ENCODE results near the gene KANSL1. TPM values are rescaled to one million over a fixed set of nuclear protein-coding genes. Genes with fewer than 3 reads are reported as not detected.

Gene KANSL1
- total RNA-seq, 2 donors from 2014 or later, result 60.0 to 72.3 TPM

- H3K4me1 ChIP-seq, result peaks cover 11% of the 10 kb centered on the region
- DNase-seq, result no peak
- H3K9me3 ChIP-seq, result no peaks in the 10 kb centered on the region
- no peak overlapping the region for H3K4me3 ChIP-seq
- no peak overlapping the region for H3K9ac ChIP-seq (ENCODE audit: low read depth in 2 of 2, low read length in 2 of 2)
- H3K27me3 ChIP-seq, result no peaks in the 10 kb centered on the region
- H3K36me3 ChIP-seq, result no peaks in the 10 kb centered on the region
- H3K27ac ChIP-seq, result no peak overlapping the region
- intact Hi-C loops (cut with DNase I), result no loop called here
- TF ChIP-seq, protein P1, sequence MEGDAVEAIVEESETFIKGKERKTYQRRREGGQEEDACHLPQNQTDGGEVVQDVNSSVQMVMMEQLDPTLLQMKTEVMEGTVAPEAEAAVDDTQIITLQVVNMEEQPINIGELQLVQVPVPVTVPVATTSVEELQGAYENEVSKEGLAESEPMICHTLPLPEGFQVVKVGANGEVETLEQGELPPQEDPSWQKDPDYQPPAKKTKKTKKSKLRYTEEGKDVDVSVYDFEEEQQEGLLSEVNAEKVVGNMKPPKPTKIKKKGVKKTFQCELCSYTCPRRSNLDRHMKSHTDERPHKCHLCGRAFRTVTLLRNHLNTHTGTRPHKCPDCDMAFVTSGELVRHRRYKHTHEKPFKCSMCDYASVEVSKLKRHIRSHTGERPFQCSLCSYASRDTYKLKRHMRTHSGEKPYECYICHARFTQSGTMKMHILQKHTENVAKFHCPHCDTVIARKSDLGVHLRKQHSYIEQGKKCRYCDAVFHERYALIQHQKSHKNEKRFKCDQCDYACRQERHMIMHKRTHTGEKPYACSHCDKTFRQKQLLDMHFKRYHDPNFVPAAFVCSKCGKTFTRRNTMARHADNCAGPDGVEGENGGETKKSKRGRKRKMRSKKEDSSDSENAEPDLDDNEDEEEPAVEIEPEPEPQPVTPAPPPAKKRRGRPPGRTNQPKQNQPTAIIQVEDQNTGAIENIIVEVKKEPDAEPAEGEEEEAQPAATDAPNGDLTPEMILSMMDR (IDR thresholded peaks at IDR 0.05), result no peak
These were observed 41.5 kb downstream of the KANSL1 start for GRCh38 chr17:46151762-46152161.

GRCh38 chr17:46150216-46150963 is 42.8 kb downstream of the KANSL1 start:
- H3K27me3 ChIP-seq, result no peaks in the 10 kb centered on the region
- no peaks in the 10 kb centered on the region for H3K9me3 ChIP-seq
- H3K4me1 ChIP-seq, result peaks cover 5% of the 10 kb centered on the region
- H3K27ac ChIP-seq, result no peak overlapping the region
- TF ChIP-seq, protein P1 (IDR thresholded peaks at IDR 0.05), result no peak
- intact Hi-C loops (cut with DNase I), result no loop called here
- no peaks in the 10 kb centered on the region for H3K36me3 ChIP-seq
- no peak for DNase-seq
- H3K9ac ChIP-seq (ENCODE audit: low read depth in 2 of 2, low read length in 2 of 2), result no peak overlapping the region
- no peak overlapping the region for H3K4me3 ChIP-seq

DNA sequence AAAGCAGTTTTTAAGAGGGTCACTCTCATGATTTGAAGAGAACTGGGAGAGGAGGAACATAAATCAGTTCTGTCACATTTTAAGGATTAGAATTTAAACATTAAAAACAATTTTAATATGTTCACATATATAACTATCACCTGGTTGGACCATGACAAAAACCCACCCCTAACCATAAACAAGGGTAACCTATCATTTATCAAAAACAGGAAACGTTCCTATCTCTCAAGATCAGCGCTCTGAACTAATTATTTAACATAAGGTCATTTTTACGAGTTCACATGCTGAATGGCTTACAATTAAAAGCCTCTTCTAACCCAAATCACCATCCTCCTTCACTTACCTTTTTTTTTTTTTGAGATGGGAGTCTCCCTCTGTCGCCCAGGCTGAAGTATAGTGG is 45.0 kb downstream of the KANSL1 start:
- no peak overlapping the region for H3K27ac ChIP-seq
- TF ChIP-seq, protein P1 (IDR thresholded peaks at IDR 0.05), result no peak
- H3K27me3 ChIP-seq, result no peaks in the 10 kb centered on the region
- H3K4me1 ChIP-seq, result peaks cover 5% of the 10 kb centered on the region
- no peak overlapping the region for H3K4me3 ChIP-seq
- DNase-seq, result no peak
- H3K36me3 ChIP-seq, result no peaks in the 10 kb centered on the region
- intact Hi-C loops (cut with DNase I), result no loop called here
- no peaks in the 10 kb centered on the region for H3K9me3 ChIP-seq
- no peak overlapping the region for H3K9ac ChIP-seq (ENCODE audit: low read depth in 2 of 2, low read length in 2 of 2)

DNA sequence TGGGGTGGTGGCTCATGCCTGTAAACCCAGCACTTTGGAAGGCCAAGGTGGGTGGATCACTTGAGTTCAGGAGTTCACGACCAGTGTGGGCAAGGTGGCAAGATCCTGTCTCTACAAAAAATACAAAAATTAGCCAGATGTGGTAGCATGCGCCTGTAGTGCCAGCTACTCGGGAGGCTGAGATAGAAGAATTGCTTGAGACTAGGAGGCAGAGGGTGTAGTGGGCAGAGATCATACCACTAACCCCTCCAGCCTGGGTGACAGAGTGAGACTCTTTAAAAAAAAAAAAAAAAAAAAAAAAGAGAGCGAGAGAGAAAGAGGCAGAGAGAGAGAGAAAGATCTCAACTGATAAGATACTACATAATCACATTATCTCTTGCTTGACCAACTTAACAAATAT is 45.9 kb downstream of the KANSL1 start:
- H3K4me1 ChIP-seq, result peaks cover 5% of the 10 kb centered on the region
- intact Hi-C loops (cut with DNase I), result no loop called here
- H3K36me3 ChIP-seq, result no peaks in the 10 kb centered on the region
- no peak overlapping the region for H3K4me3 ChIP-seq
- H3K9ac ChIP-seq (ENCODE audit: low read depth in 2 of 2, low read length in 2 of 2), result no peak overlapping the region
- TF ChIP-seq, protein P1 (IDR thresholded peaks at IDR 0.05), result no peak
- no peaks in the 10 kb centered on the region for H3K9me3 ChIP-seq
- no peak overlapping the region for H3K27ac ChIP-seq
- no peaks in the 10 kb centered on the region for H3K27me3 ChIP-seq
- no peak for DNase-seq

GRCh38 chr17:46144246-46144645 is 49.0 kb downstream of the KANSL1 start:
- Histone ChIP-seq H3K27me3 (no peaks in the 10 kb centered on the region), H3K9me3 (no peaks in the 10 kb centered on the region), H3K4me3 (no peak overlapping the region), H3K36me3 (no peaks in the 10 kb centered on the region), H3K27ac (no peak overlapping the region), H3K9ac (ENCODE audit: low read depth in 2 of 2, low read length in 2 of 2) (no peak overlapping the region), H3K4me1 (peaks cover 8% of the 10 kb centered on the region)
- TF ChIP-seq, protein P1 (IDR thresholded peaks at IDR 0.05), result no peak
- intact Hi-C loops (cut with DNase I), result no loop called here
- DNase-seq, result no peak
